Neural cell (in vitro differentiated cells): ENCODE measurements around the gene TRAT1.

Source experiments
- CTCF ChIP-seq: fragments of 450-650 bp; IDR thresholded peaks from 2 replicates; pipeline ENCODE4 v1.5.1; 2014; ENCODE audit warnings: antibody characterized with exemption, mild to moderate bottlenecking, moderate library complexity; ENCODE audit not compliant: poor library complexity, severe bottlenecking
- EZH2 ChIP-seq: fragments of 200-600, 300-800 bp; shearing (Covaris generic), sonication (generic); IDR thresholded peaks from 2 replicates; pipeline ENCODE4 v1.6.1; 2014; ENCODE audit warnings: antibody characterized with exemption, low read length, borderline replicate concordance, mild to moderate bottlenecking; ENCODE audit not compliant: insufficient read depth, poor library complexity, severe bottlenecking
- MXI1 ChIP-seq: fragments of 450-650 bp; conservative IDR thresholded peaks from 2 replicates; pipeline ENCODE4 v1.6.1; 2014; ENCODE audit warnings: antibody characterized with exemption, mild to moderate bottlenecking; ENCODE audit not compliant: poor library complexity, severe bottlenecking
- POLR2AphosphoS5 ChIP-seq: IDR thresholded peaks from 2 replicates; pipeline ENCODE4 v1.6.1; 2012
- RAD21 ChIP-seq: fragments of 450-650 bp; conservative IDR thresholded peaks from 2 replicates; pipeline ENCODE4 v1.6.1; 2014; ENCODE audit warnings: antibody characterized with exemption, mild to moderate bottlenecking, moderate library complexity
- SMC3 ChIP-seq: fragments of 450-650 bp; conservative IDR thresholded peaks from 2 replicates; pipeline ENCODE4 v1.6.1; 2014; ENCODE audit warnings: antibody characterized with exemption, mild to moderate bottlenecking, moderate library complexity; ENCODE audit not compliant: poor library complexity
- TAF1 ChIP-seq: IDR thresholded peaks from 2 replicates; pipeline ENCODE4 v1.6.1; 2012; ENCODE audit warnings: low read depth

DNA sequence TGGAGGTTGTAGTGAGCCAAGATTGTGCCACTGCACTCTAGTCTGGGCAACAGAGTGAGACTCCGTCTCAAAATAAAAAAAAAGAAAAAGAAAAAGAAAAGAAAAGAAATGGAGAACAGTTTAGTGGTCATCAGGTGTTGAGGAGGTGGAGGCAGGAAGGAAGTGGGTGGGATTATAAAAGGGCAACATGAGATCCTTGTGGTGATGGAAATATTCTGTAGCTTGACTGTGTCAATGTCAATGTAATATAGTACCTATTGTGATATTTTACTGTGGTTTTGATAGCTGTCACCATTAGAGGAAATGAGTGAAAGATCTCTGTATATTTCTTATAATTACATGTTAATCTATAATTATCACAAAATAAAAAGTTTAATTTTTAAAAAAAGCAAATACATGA lies 60.8 kb downstream of the TRAT1 start:
- no peak for TF ChIP-seq RAD21
- TF ChIP-seq CTCF, result no peak
- TF ChIP-seq POLR2AphosphoS5, result no peak
- TF ChIP-seq EZH2, result no peak
- TF ChIP-seq MXI1, result no peak
- no peak for TF ChIP-seq SMC3
- TF ChIP-seq TAF1, result no peak
